Measurements from ENCODE around the gene DENND2C. TPM values are rescaled to one million over a fixed set of nuclear protein-coding genes. Genes with fewer than 3 reads are reported as not detected.

The DENND2C gene
- total RNA-seq, 2 donors from 2014 or later, result 0.35 to 2.3 TPM

GRCh38 chr1:114545796-114546195 lies 124.1 kb downstream of the DENND2C start:
- DNase-seq (ENCODE audit: low spot score in 2 of 2) (no peak), ATAC-seq (no peak)
- no peak overlapping the region for H3K27ac Mint-ChIP-seq
- no peaks in the 10 kb centered on the region for H3K9me3 Mint-ChIP-seq
- H3K36me3 Mint-ChIP-seq, result no peaks in the 10 kb centered on the region

GRCh38 chr1:114545315-114545714 lies 124.5 kb downstream of the DENND2C start:
- H3K36me3 Mint-ChIP-seq, result no peaks in the 10 kb centered on the region
- no peak overlapping the region for H3K27ac Mint-ChIP-seq
- no peaks in the 10 kb centered on the region for H3K9me3 Mint-ChIP-seq
- no peak for ATAC-seq
- DNase-seq (ENCODE audit: low spot score in 2 of 2), result no peak

GRCh38 chr1:114540821-114541220 lies 129.0 kb downstream of the DENND2C start:
- Mint-ChIP-seq H3K9me3 (no peaks in the 10 kb centered on the region), H3K27ac (no peak overlapping the region), H3K36me3 (no peaks in the 10 kb centered on the region)
- ATAC-seq, result no peak
- DNase-seq (ENCODE audit: low spot score in 2 of 2), result no peak

- no peak overlapping the region for H3K27ac Mint-ChIP-seq
- H3K36me3 Mint-ChIP-seq, result no peaks in the 10 kb centered on the region
- DNase-seq (ENCODE audit: low spot score in 2 of 2) (no peak), ATAC-seq (no peak)
- H3K9me3 Mint-ChIP-seq, result no peaks in the 10 kb centered on the region
Observed at GRCh38 chr1:114540272-114540671, 129.6 kb downstream of the DENND2C start.

- DNase-seq (ENCODE audit: low spot score in 2 of 2) (no peak), ATAC-seq (no peak)
- Mint-ChIP-seq H3K9me3 (no peaks in the 10 kb centered on the region), H3K36me3 (no peaks in the 10 kb centered on the region), H3K27ac (no peak overlapping the region)
Observed at GRCh38 chr1:114536043-114536442, 133.8 kb downstream of the DENND2C start.

GRCh38 chr1:114535401-114535800 lies 134.4 kb downstream of the DENND2C start:
- Mint-ChIP-seq H3K36me3 (no peaks in the 10 kb centered on the region), H3K27ac (no peak overlapping the region), H3K9me3 (no peaks in the 10 kb centered on the region)
- no peak for ATAC-seq
- DNase-seq (ENCODE audit: low spot score in 2 of 2), result no peak

Other genes starting within 250 kb of the DENND2C start
- gene TRIM33, start 158.8 kb downstream of the DENND2C start, total RNA-seq, result 10 to 100 TPM; 36.7 to 45.5 TPM
- gene BCAS2, start 88.4 kb downstream of the DENND2C start, total RNA-seq, result 10 to 100 TPM; 37.8 to 44.1 TPM
- not detected for gene AMPD1, start 25.5 kb upstream of the DENND2C start, total RNA-seq
- 10 to 100 TPM; 43.9 to 52.3 TPM for gene NRAS, start 46.7 kb upstream of the DENND2C start, total RNA-seq
- gene CSDE1, start 87.9 kb upstream of the DENND2C start, total RNA-seq, result 100 to 1,000 TPM; 433 to 486 TPM
- 10 to 100 TPM; 61.1 to 76.0 TPM for gene SIKE1, start 110.6 kb upstream of the DENND2C start, total RNA-seq
- gene SYCP1, start 184.8 kb upstream of the DENND2C start, total RNA-seq, result not detected

All from activated naive CD4-positive, alpha-beta T cell treated with anti-CD3 and anti-CD28 coated beads, Interleukin-2, amount 50 U/mL, for 72 hours (primary cell).